Trophoblast cell (in vitro differentiated cells and primary cell): ENCODE data around the gene COMMD4.
"Not testable (repeated sequence)": the region's sequence is repeated elsewhere in the genome, so short reads cannot be mapped to it uniquely, and the experiment has no call there.

ENCODE experiments used
- DNase-seq, 2 donors: peaks; one replicate each; pipeline ENCODE4 v3.0.0-alpha.2; 2016
- H2AFZ ChIP-seq: 2 replicates; pipeline ENCODE4 v1.6.1; 2013; ENCODE audit warnings: low read length, moderate library complexity, mild to moderate bottlenecking; ENCODE audit not compliant: insufficient read depth, poor library complexity
- H2AK5ac ChIP-seq: 2 replicates; pipeline ENCODE4 v1.6.1; 2013; ENCODE audit warnings: mild to moderate bottlenecking, low read length
- H2BK120ac ChIP-seq: 2 replicates; pipeline ENCODE4 v1.6.1; 2013; ENCODE audit warnings: low read length, mild to moderate bottlenecking, moderate library complexity; ENCODE audit not compliant: insufficient read depth, poor library complexity
- H2BK12ac ChIP-seq: 2 replicates; pipeline ENCODE4 v1.6.1; 2013; ENCODE audit warnings: mild to moderate bottlenecking, low read length, moderate library complexity
- H2BK5ac ChIP-seq: 2 replicates; pipeline ENCODE4 v1.6.1; 2013; ENCODE audit warnings: low read length, low read depth, moderate library complexity, mild to moderate bottlenecking; ENCODE audit not compliant: poor library complexity
- H3K14ac ChIP-seq: 2 replicates; pipeline ENCODE4 v1.6.1; 2013; ENCODE audit warnings: mild to moderate bottlenecking, low read length
- H3K18ac ChIP-seq: 2 replicates; pipeline ENCODE4 v1.6.1; 2013; ENCODE audit warnings: mild to moderate bottlenecking, low read length
- H3K23ac ChIP-seq: 2 replicates; pipeline ENCODE4 v1.6.1; 2013; ENCODE audit warnings: low read length
- H3K27ac ChIP-seq: 2 replicates; pipeline ENCODE4 v1.5.1; 2013; ENCODE audit warnings: low read depth, mild to moderate bottlenecking, inconsistent platforms, low read length, moderate library complexity
- H3K27me3 ChIP-seq: 2 replicates; pipeline ENCODE4 v1.6.1; 2013; ENCODE audit warnings: inconsistent platforms, mild to moderate bottlenecking, low read length, moderate library complexity; ENCODE audit not compliant: insufficient read depth
- H3K36me3 ChIP-seq, 2 experiments: 1 replicate in 1 of 2; 2 replicates in 1 of 2; pipeline ENCODE4 v1.6.1; 2013; ENCODE audit warnings: low read length in 2 of 2, mild to moderate bottlenecking in 2 of 2, moderate library complexity in 1 of 2; ENCODE audit not compliant: insufficient read depth in 2 of 2, control insufficient read depth in 1 of 2
- H3K4ac ChIP-seq: 2 replicates; pipeline ENCODE4 v1.6.1; 2013; ENCODE audit warnings: low read depth, mild to moderate bottlenecking, low read length, moderate library complexity
- H3K4me1 ChIP-seq, 2 experiments: 1 replicate in 1 of 2; 2 replicates in 1 of 2; pipeline ENCODE4 v1.6.1; 2013; ENCODE audit warnings: low read length in 2 of 2, mild to moderate bottlenecking in 2 of 2, moderate library complexity in 1 of 2; ENCODE audit not compliant: insufficient read depth in 2 of 2, control insufficient read depth in 1 of 2
- H3K4me2 ChIP-seq: 2 replicates; pipeline ENCODE4 v1.6.1; 2013; ENCODE audit warnings: inconsistent platforms, mild to moderate bottlenecking, low read length, moderate library complexity
- H3K4me3 ChIP-seq: 2 replicates; pipeline ENCODE4 v1.5.1; 2013; ENCODE audit warnings: mild to moderate bottlenecking, low read depth, low read length, inconsistent platforms
- H3K79me1 ChIP-seq: one replicate; pipeline ENCODE4 v1.6.1; 2013; ENCODE audit warnings: low read length
- H3K79me2 ChIP-seq: 2 replicates; pipeline ENCODE4 v1.6.1; 2013; ENCODE audit warnings: low read length, mild to moderate bottlenecking; ENCODE audit not compliant: control insufficient read depth, insufficient read depth, poor library complexity
- H3K9ac ChIP-seq: 2 replicates; pipeline ENCODE4 v1.6.1; 2013; ENCODE audit warnings: mild to moderate bottlenecking, low read length
- H3K9me3 ChIP-seq: 2 replicates; pipeline ENCODE4 v1.6.1; 2013; ENCODE audit warnings: low read depth, mild to moderate bottlenecking, control low read depth, inconsistent platforms, low read length; ENCODE audit not compliant: insufficient read depth
- H4K12ac ChIP-seq: 2 replicates; pipeline ENCODE4 v1.6.1; 2013; ENCODE audit warnings: low read depth, mild to moderate bottlenecking, low read length, moderate library complexity
- H4K8ac ChIP-seq: 2 replicates; pipeline ENCODE4 v1.6.1; 2013; ENCODE audit warnings: low read depth, mild to moderate bottlenecking, low read length, moderate library complexity
- H4K91ac ChIP-seq: one replicate; pipeline ENCODE4 v1.6.1; 2013; ENCODE audit warnings: low read depth, mild to moderate bottlenecking, low read length, moderate library complexity
- WGBS: extraction: QIAGEN DNeasy Blood & Tissue Kit; methylation state at CpG from one replicate; pipeline ENCODE4 v1.1.7; 2013; ENCODE audit warnings: missing lambda C conversion rate; ENCODE audit not compliant: insufficient read length, insufficient coverage; ENCODE audit errors: extremely low coverage; 5-methylcytosine and 5-hydroxymethylcytosine counted together

The COMMD4 gene

GRCh38 chr15:75347222-75348033 lies 11.6 kb downstream of the COMMD4 start:
- Histone ChIP-seq H4K12ac (peak overlapping the region; percentile 77), H3K9ac (peak overlapping the region; percentile 57), H3K14ac (peak overlapping the region; percentile 64), H3K4me3 (peak overlapping the region; percentile 66), H2BK5ac (no peak overlapping the region), H3K36me3 (no peaks in the 10 kb centered on the region), H3K23ac (no peak overlapping the region), H2BK12ac (no peak overlapping the region), H3K79me2 (peaks cover 5% of the 10 kb centered on the region), H3K4me1 (peaks cover 5 to 12% of the 10 kb centered on the region in 2 experiments), H3K27me3 (peaks cover 14% of the 10 kb centered on the region), H3K27ac (no peak overlapping the region), H4K8ac (peak overlapping the region; percentile 85), H3K4me2 (peak overlapping the region; percentile 81), H2BK120ac (peak overlapping the region; percentile 32), H3K4ac (peak overlapping the region; percentile 17), H2AK5ac (no peak overlapping the region), H3K9me3 (peaks cover 5% of the 10 kb centered on the region), H2AFZ (peak overlapping the region; percentile 86), H4K91ac (peak overlapping the region; percentile 64), H3K18ac (peak overlapping the region; percentile 68), H3K79me1 (peaks cover 5% of the 10 kb centered on the region)
- no CpG with 5 or more reads among the region's 65 CpGs for WGBS
- no peak for DNase-seq

DNA sequence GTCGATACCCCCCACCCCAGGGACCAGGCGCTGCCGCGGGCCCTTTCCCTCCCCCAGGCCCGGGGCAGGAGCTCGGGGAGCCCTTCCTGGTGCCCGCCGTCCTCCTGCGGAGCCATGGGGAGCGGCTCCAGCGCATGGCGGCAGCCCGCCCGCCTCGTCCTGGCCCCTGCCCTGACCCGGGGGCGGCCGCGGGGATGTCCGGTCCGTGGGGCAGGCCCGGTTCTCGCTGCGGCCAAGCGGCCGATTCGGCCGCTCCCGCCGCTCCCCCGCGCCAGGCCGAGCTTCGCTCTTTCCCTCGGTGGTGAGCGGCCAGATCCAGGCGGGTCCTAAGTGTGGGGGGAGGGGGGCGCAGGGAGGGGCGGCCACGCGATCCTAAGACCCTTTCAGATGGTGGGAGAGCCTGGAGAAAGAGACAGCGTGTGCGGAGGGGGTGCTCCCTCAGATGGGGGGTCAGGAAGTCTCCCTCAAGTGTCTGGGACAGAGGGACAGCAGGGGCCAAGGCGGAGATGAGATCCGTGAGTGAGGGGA lies 12.2 kb downstream of the COMMD4 start:
- DNase-seq = peak in 1 of 2 donors; percentile 2

DNA sequence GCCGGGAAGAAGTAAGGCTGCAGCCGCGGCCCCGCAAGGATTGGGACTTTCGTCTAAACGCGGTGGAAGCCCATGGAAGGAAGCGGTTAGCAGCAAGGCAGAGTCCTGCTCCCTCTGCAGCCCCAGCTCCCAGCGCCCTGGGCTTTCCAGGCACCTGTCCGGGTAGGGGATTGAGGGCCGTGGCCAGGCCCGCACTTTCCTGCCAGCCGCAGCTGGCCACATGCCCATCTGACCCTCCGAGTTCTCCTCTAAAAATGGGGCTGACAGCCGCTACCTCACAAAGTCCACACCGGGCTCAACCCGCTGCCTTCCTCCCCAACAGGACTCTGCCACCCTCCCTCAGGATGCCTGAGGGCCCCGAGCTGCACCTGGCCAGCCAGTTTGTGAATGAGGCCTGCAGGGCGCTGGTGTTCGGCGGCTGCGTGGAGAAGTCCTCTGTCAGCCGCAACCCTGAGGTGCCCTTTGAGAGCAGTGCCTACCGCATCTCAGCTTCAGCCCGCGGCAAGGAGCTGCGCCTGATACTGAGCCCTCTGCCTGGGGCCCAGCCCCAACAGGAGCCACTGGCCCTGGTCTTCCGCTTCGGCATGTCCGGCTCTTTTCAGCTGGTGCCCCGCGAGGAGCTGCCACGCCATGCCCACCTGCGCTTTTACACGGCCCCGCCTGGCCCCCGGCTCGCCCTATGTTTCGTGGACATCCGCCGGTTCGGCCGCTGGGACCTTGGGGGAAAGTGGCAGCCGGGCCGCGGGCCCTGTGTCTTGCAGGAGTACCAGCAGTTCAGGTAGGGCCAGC lies 12.9 kb downstream of the COMMD4 start:
- peak; percentile 7 to 39 for DNase-seq

More for the DNA sequence above, 12.2 kb downstream of the COMMD4 start:
- H3K14ac ChIP-seq = peak overlapping the region; percentile 64
- peak overlapping the region; percentile 64 for H4K91ac ChIP-seq
- peak overlapping the region; percentile 32 for H2BK120ac ChIP-seq
- H3K4me1 ChIP-seq = peaks cover 5 to 12% of the 10 kb centered on the region in 2 experiments
- H3K9ac ChIP-seq = peak overlapping the region; percentile 57
- peak overlapping the region; percentile 17 for H3K4ac ChIP-seq
- peaks cover 5% of the 10 kb centered on the region for H3K79me1 ChIP-seq
- no peak overlapping the region for H2AK5ac ChIP-seq
- no peak overlapping the region for H3K23ac ChIP-seq
- peak overlapping the region; percentile 86 for H2AFZ ChIP-seq
- H2BK12ac ChIP-seq = no peak overlapping the region
- H3K27ac ChIP-seq = no peak overlapping the region
- peak overlapping the region; percentile 68 for H3K18ac ChIP-seq
- H4K12ac ChIP-seq = peak overlapping the region; percentile 77
- no CpG with 5 or more reads among the region's 45 CpGs for WGBS
- H2BK5ac ChIP-seq = no peak overlapping the region
- H3K4me2 ChIP-seq = peak overlapping the region; percentile 81
- H3K36me3 ChIP-seq = no peaks in the 10 kb centered on the region
- H3K79me2 ChIP-seq = peaks cover 5% of the 10 kb centered on the region
- H3K27me3 ChIP-seq = peaks cover 14% of the 10 kb centered on the region
- H3K4me3 ChIP-seq = peak overlapping the region; percentile 66
- peak overlapping the region; percentile 85 for H4K8ac ChIP-seq
- peaks cover 5% of the 10 kb centered on the region for H3K9me3 ChIP-seq

GRCh38 chr15:75349351-75349669 lies 13.4 kb downstream of the COMMD4 start:
- not testable (repeated sequence) for H3K27ac ChIP-seq, H3K18ac ChIP-seq, H3K23ac ChIP-seq, H2BK5ac ChIP-seq, H4K8ac ChIP-seq, H3K9me3 ChIP-seq, H3K14ac ChIP-seq, DNase-seq, H3K4me3 ChIP-seq, H3K9ac ChIP-seq, H2BK12ac ChIP-seq, H3K4ac ChIP-seq, H2AK5ac ChIP-seq, H3K79me1 ChIP-seq, H4K91ac ChIP-seq, H4K12ac ChIP-seq, H2BK120ac ChIP-seq, H3K4me2 ChIP-seq, H3K36me3 ChIP-seq, H2AFZ ChIP-seq, H3K79me2 ChIP-seq
- Histone ChIP-seq H3K4me1 (peaks cover 5 to 12% of the 10 kb centered on the region in 2 experiments), H3K27me3 (peaks cover 14% of the 10 kb centered on the region)
- no CpG with 5 or more reads among the region's 8 CpGs for WGBS

More for the DNA sequence above, 12.9 kb downstream of the COMMD4 start:
- H3K27me3 ChIP-seq = peaks cover 14% of the 10 kb centered on the region
- H2AFZ ChIP-seq = no peak overlapping the region
- H3K4me2 ChIP-seq = peak overlapping the region; percentile 81
- no peak overlapping the region for H4K91ac ChIP-seq
- H3K27ac ChIP-seq = no peak overlapping the region
- H3K4me1 ChIP-seq = peaks cover 5 to 12% of the 10 kb centered on the region in 2 experiments
- no peak overlapping the region for H3K4ac ChIP-seq
- no peaks in the 10 kb centered on the region for H3K36me3 ChIP-seq
- H3K9me3 ChIP-seq = peaks cover 5% of the 10 kb centered on the region
- no peak overlapping the region for H2AK5ac ChIP-seq
- no peak overlapping the region for H2BK5ac ChIP-seq
- no peak overlapping the region for H3K23ac ChIP-seq
- no CpG with 5 or more reads among the region's 46 CpGs for WGBS
- H3K18ac ChIP-seq = no peak overlapping the region
- no peak overlapping the region for H2BK12ac ChIP-seq
- H3K4me3 ChIP-seq = peak overlapping the region; percentile 66
- no peak overlapping the region for H3K9ac ChIP-seq
- no peak overlapping the region for H3K14ac ChIP-seq
- H2BK120ac ChIP-seq = no peak overlapping the region
- H3K79me2 ChIP-seq = peaks cover 5% of the 10 kb centered on the region
- H4K8ac ChIP-seq = no peak overlapping the region
- no peak overlapping the region for H4K12ac ChIP-seq
- peaks cover 5% of the 10 kb centered on the region for H3K79me1 ChIP-seq
